Lung (tissue), 12 donors: Measurements from ENCODE around the gene ADAMTS16. TPM values are rescaled to one million over a fixed set of nuclear protein-coding genes. Genes with fewer than 3 reads are reported as not detected.

ENCODE experiments used
- ATAC-seq: fragments of 200-7000 bp; cut with Tn5 transposase; one replicate; pipeline ENCODE4 v1.9.1; 2020; ENCODE audit warnings: moderate number of reproducible peaks; ENCODE audit not compliant: insufficient read depth, low FRiP score
- DNase-seq, 3 donors: peaks; one replicate each; pipeline ENCODE4 v3.0.0-alpha.2; 2013 to 2017
- H3K27ac ChIP-seq, 2 donors: one replicate each; pipeline ENCODE4 v1.5.1; 2013; ENCODE audit warnings: mild to moderate bottlenecking in 2 of 2, moderate library complexity in 2 of 2, control low read depth in 1 of 2, inconsistent platforms in 1 of 2, low read depth in 1 of 2, low read length in 1 of 2
- H3K27me3 ChIP-seq, 3 donors: one replicate each; pipeline ENCODE4 v1.5.1; 2013; ENCODE audit warnings: low read length in 2 of 3; ENCODE audit not compliant: control insufficient read depth in 3 of 3, insufficient read depth in 3 of 3
- H3K36me3 ChIP-seq, 4 donors: one replicate each; pipeline ENCODE4 v1.5.1; 2013; ENCODE audit warnings: low read length in 4 of 4, mild to moderate bottlenecking in 1 of 4, moderate library complexity in 1 of 4; ENCODE audit not compliant: control insufficient read depth in 4 of 4, insufficient read depth in 4 of 4
- H3K4me1 ChIP-seq, 5 donors: one replicate each; pipeline ENCODE4 v1.5.1; 2013; ENCODE audit warnings: low read length in 5 of 5, mild to moderate bottlenecking in 2 of 5, moderate library complexity in 1 of 5; ENCODE audit not compliant: control insufficient read depth in 5 of 5, insufficient read depth in 5 of 5
- H3K4me3 ChIP-seq: one replicate; pipeline ENCODE4 v1.5.1; 2013; ENCODE audit warnings: mild to moderate bottlenecking, control low read depth, moderate library complexity
- H3K9ac ChIP-seq, 2 donors: one replicate each; pipeline ENCODE4 v1.5.1; 2013; ENCODE audit warnings: low read length in 2 of 2, control low read depth in 1 of 2; ENCODE audit not compliant: insufficient read depth in 1 of 2
- H3K9me3 ChIP-seq, 4 donors: one replicate each; pipeline ENCODE4 v1.5.1; 2013; ENCODE audit warnings: low read length in 3 of 4, mild to moderate bottlenecking in 1 of 4, moderate library complexity in 1 of 4; ENCODE audit not compliant: control insufficient read depth in 4 of 4, insufficient read depth in 3 of 4
- CTCF ChIP-seq: IDR thresholded peaks from 2 replicates; pipeline ENCODE4 v1.5.1; 2012; ENCODE audit warnings: mild to moderate bottlenecking; ENCODE audit errors: control extremely low read depth, extremely low read depth
- WGBS, 2 donors: extraction: QIAGEN DNeasy Blood & Tissue Kit; methylation state at CpG; one replicate each; pipeline ENCODE4 v1.1.7; 2013; 5-methylcytosine and 5-hydroxymethylcytosine counted together
- polyA plus RNA-seq, 2 donors: library from polyadenylated mRNA; stranded (reverse); fragments of 200-250 nt; gene quantifications; one replicate each; pipeline ENCODE4 v1.2.1, GENCODE V29; 2013
- total RNA-seq, 2 donors: library from RNA; depleted of rRNA in 1 of 2; stranded (reverse); fragments of >200 nt in 1 of 2; gene quantifications; one replicate each; pipeline ENCODE4 v1.2.1, GENCODE V29; 2014 to 2021
- donor health status: control.
- donor health status: control.
- donor health status: Bipolar disorder and iron deficiency.
- donor health status: healthy.
- donor health status: DM: yes; HTN: yes; CAD: no.

ADAMTS16 gene
- total and polyA plus RNA-seq, 4 donors = 0.09 to 0.97 TPM; not detected in 2

- 48 to 60% methylated on average over 5 of the region's 5 CpGs for WGBS, 2 donors
- H3K27ac ChIP-seq = no peak overlapping the region
- H3K36me3 ChIP-seq = no peaks in the 10 kb centered on the region
- H3K9me3 ChIP-seq = no peaks in the 10 kb centered on the region
- no peak overlapping the region for H3K4me3 ChIP-seq
- no peak for TF ChIP-seq CTCF
- ATAC-seq (no peak), DNase-seq (no peak)
- H3K27me3 ChIP-seq = no peaks in the 10 kb centered on the region
- no peaks in the 10 kb centered on the region for H3K4me1 ChIP-seq
- no peak overlapping the region for H3K9ac ChIP-seq
These were observed 19.4 kb downstream of the ADAMTS16 start for GRCh38 chr5:5159282-5160103.

GRCh38 chr5:5164163-5164562 lies 24.0 kb downstream of the ADAMTS16 start:
- no peak overlapping the region for H3K4me3 ChIP-seq
- H3K9ac ChIP-seq = no peak overlapping the region
- DNase-seq = peak in 1 of 3 donors; percentile 62
- TF ChIP-seq CTCF = no peak
- no peaks in the 10 kb centered on the region for H3K9me3 ChIP-seq
- H3K27ac ChIP-seq = no peak overlapping the region
- H3K27me3 ChIP-seq = peaks cover 0 to 2% (median 0%) of the 10 kb centered on the region in 3 donors
- ATAC-seq = no peak
- H3K4me1 ChIP-seq = peaks cover 0 to 4% (median 0%) of the 10 kb centered on the region in 5 donors
- WGBS, 2 donors = 45 to 51% methylated on average over 5 of the region's 5 CpGs
- H3K36me3 ChIP-seq = no peaks in the 10 kb centered on the region

- Histone ChIP-seq H3K36me3 (no peaks in the 10 kb centered on the region), H3K4me1 (peaks cover 0 to 4% (median 0%) of the 10 kb centered on the region in 5 donors), H3K4me3 (no peak overlapping the region), H3K27ac (no peak overlapping the region), H3K9ac (no peak overlapping the region), H3K9me3 (no peaks in the 10 kb centered on the region), H3K27me3 (peaks cover 0 to 2% (median 0%) of the 10 kb centered on the region in 3 donors)
- WGBS, 2 donors = 84 to 86% methylated on average over 9 of the region's 9 CpGs
- no peak for TF ChIP-seq CTCF
- ATAC-seq (no peak), DNase-seq (no peak)
These were observed 25.4 kb downstream of the ADAMTS16 start for GRCh38 chr5:5165541-5166002.
